MCF 10A (cell line): ENCODE data around the gene HAUS1. TPM values are rescaled to one million over a fixed set of nuclear protein-coding genes. Genes with fewer than 3 reads are reported as not detected.
"Not testable (repeated sequence)": the region's sequence is repeated elsewhere in the genome, so short reads cannot be mapped to it uniquely, and the experiment has no call there.

Source experiments
- BruUV-seq: library from RNA; stranded (reverse); fragments of 400-500 nt; replicated peaks from 2 replicates; lab custom pipeline; 2021; lab: Mats Ljungman, UMichigan
- CTCF ChIA-PET: fragments of 300-600 bp; sonication (Branson Sonifier 250); formaldehyde crosslinking; extraction: SDS; loops from one replicate; lab custom pipeline; 2021; ENCODE audit warnings: antibody characterized with exemption, inconsistent platforms; lab: Yijun Ruan, JAX
- POLR2A ChIA-PET: fragments of 300-600, 350-650 bp; sonication (Branson Sonifier 250); formaldehyde crosslinking; extraction: SDS; loops from one replicate; lab custom pipeline; 2020; ENCODE audit warnings: antibody characterized with exemption, inconsistent platforms; lab: Yijun Ruan, JAX
- DNase-seq: peaks from one replicate; pipeline ENCODE4 v3.0.0-alpha.2; 2018; ENCODE audit not compliant: unreplicated experiment
- H3K27ac Mint-ChIP-seq: one replicate; pipeline ENCODE4 v1.8.0; 2022; ENCODE audit warnings: mild to moderate bottlenecking, low read depth, mixed read lengths; ENCODE audit not compliant: unreplicated experiment
- H3K27me3 Mint-ChIP-seq: one replicate; pipeline ENCODE4 v1.8.0; 2022; ENCODE audit warnings: mixed read lengths; ENCODE audit not compliant: insufficient read depth, unreplicated experiment
- H3K36me3 Mint-ChIP-seq: one replicate; pipeline ENCODE4 v1.8.0; 2022; ENCODE audit warnings: mild to moderate bottlenecking, moderate library complexity, mixed read lengths; ENCODE audit not compliant: insufficient read depth, unreplicated experiment
- H3K4me1 Mint-ChIP-seq: one replicate; pipeline ENCODE4 v1.8.0; 2022; ENCODE audit warnings: mixed read lengths; ENCODE audit not compliant: insufficient read depth, unreplicated experiment
- H3K4me3 Mint-ChIP-seq: one replicate; pipeline ENCODE4 v1.8.0; 2022; ENCODE audit warnings: mild to moderate bottlenecking, moderate library complexity, mixed read lengths; ENCODE audit not compliant: unreplicated experiment
- H3K9me3 Mint-ChIP-seq: one replicate; pipeline ENCODE4 v1.8.0; 2022; ENCODE audit warnings: mixed read lengths; ENCODE audit not compliant: unreplicated experiment
- intact Hi-C: fragments of 100-400 bp; cut with micrococcal nuclease; formaldehyde crosslinking; loops from 2 replicates; pipeline ENCODE4 v1.14.1; 2022
- total RNA-seq: library from RNA; stranded (reverse); gene quantifications from 2 replicates; pipeline ENCODE4 v1.2.3, GENCODE V29; 2022
- TF ChIP-seq, protein P1 (sequence below): fragments of 200-600 bp; IDR thresholded peaks from one replicate; pipeline ENCODE4 v1.8.0; 2022; ENCODE audit warnings: antibody characterized with exemption, mild to moderate bottlenecking; ENCODE audit not compliant: unreplicated experiment

HAUS1 gene
- total RNA-seq, 1 experiment from 2014 or later, result 21.6 TPM

DNA sequence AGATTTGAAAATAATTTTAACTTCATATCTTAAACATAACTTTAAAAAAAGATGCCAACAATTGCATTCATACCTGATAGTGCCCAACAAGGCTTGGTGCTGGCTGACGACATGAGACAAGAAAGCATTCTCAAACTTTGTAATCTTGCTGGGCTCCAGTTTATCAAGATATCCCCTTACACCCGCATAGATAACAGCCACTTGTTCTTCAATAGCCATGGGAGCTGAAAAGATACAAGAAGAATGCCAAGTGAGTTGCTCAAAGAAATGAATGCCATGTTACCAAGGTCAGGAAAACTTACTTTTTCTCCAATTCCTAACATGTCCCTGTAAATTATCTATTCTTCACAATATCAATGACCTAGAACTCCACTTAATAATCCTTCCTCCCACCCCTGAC is 19.8 kb upstream of the HAUS1 start:
- no TSS peak for BruUV-seq
- peaks cover 98% of the 10 kb centered on the region for H3K36me3 Mint-ChIP-seq
- no peaks in the 10 kb centered on the region for H3K9me3 Mint-ChIP-seq
- no peak for DNase-seq
- no peak overlapping the region for H3K4me3 Mint-ChIP-seq
- TF ChIP-seq, protein P1, sequence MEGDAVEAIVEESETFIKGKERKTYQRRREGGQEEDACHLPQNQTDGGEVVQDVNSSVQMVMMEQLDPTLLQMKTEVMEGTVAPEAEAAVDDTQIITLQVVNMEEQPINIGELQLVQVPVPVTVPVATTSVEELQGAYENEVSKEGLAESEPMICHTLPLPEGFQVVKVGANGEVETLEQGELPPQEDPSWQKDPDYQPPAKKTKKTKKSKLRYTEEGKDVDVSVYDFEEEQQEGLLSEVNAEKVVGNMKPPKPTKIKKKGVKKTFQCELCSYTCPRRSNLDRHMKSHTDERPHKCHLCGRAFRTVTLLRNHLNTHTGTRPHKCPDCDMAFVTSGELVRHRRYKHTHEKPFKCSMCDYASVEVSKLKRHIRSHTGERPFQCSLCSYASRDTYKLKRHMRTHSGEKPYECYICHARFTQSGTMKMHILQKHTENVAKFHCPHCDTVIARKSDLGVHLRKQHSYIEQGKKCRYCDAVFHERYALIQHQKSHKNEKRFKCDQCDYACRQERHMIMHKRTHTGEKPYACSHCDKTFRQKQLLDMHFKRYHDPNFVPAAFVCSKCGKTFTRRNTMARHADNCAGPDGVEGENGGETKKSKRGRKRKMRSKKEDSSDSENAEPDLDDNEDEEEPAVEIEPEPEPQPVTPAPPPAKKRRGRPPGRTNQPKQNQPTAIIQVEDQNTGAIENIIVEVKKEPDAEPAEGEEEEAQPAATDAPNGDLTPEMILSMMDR, result no peak
- no peaks in the 10 kb centered on the region for H3K27me3 Mint-ChIP-seq
- no peaks in the 10 kb centered on the region for H3K4me1 Mint-ChIP-seq
- intact Hi-C loops, result no loop called here
- CTCF ChIA-PET, result no interaction called here
- H3K27ac Mint-ChIP-seq, result no peak overlapping the region
- POLR2A ChIA-PET, result interaction anchor here (1.9 kb wide), 1 partner anchor 13 kb away, joined by 10 read pairs; no protein-coding TSS in a partner anchor

DNA sequence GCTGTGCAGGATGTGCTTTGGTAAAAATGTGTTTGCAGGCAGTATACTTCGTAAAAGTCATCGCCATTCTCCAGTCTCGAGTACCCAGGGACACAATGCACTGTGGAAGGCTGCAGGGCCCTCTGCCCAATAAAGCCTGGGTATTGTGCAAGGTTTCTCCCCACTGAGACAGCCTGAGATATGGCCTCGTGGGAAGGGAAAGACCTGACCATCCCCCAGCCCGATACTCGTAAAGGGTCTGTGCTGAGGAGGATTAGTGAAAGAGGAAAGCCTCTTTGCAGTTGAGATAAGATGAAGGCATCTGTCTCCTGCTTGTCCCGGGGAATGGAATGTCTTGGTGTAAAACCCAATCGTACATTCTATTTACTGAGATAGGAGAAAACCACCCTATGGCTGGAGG is 15.7 kb upstream of the HAUS1 start:
- intact Hi-C loops, BruUV-seq, H3K9me3 Mint-ChIP-seq, H3K27me3 Mint-ChIP-seq, DNase-seq, POLR2A ChIA-PET, H3K27ac Mint-ChIP-seq, H3K4me3 Mint-ChIP-seq, H3K4me1 Mint-ChIP-seq, CTCF ChIA-PET: not testable (repeated sequence)
- peaks cover 100% of the 10 kb centered on the region for H3K36me3 Mint-ChIP-seq

DNA sequence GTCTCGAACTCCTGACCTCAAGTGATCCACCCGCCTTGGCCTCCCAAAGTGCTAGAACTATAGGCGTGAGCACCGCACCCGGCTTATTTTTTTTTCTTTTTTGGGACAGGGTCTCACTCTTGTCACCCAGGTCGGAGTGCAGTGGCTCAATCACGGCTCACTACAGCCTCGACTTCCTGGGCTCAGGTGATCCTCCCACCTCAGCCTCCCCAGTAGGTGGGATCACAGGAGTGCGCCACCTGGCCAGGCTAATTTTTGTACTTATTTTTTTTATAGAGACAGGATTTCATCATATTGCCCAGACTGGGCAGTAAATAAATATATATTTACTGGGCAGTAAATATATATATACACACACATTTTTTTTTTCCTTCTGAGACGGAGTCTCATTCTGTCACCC is 8.7 kb upstream of the HAUS1 start:
- Mint-ChIP-seq H3K27me3 (no peaks in the 10 kb centered on the region), H3K4me1 (peaks cover 5% of the 10 kb centered on the region), H3K9me3 (no peaks in the 10 kb centered on the region), H3K4me3 (peak overlapping the region; percentile 33), H3K27ac (no peak overlapping the region), H3K36me3 (peaks cover 57% of the 10 kb centered on the region)
- no TSS peak for BruUV-seq
- POLR2A ChIA-PET, result interaction anchor here (0.9 to 2.8 kb wide), 2 partner anchors 15 to 22 kb away, joined by 4 to 7 read pairs; partner anchors contain the start of gene PSTPIP2
- no peak for DNase-seq
- intact Hi-C loops, result no loop called here
- CTCF ChIA-PET, result no interaction called here
- TF ChIP-seq, protein P1, result no peak

DNA sequence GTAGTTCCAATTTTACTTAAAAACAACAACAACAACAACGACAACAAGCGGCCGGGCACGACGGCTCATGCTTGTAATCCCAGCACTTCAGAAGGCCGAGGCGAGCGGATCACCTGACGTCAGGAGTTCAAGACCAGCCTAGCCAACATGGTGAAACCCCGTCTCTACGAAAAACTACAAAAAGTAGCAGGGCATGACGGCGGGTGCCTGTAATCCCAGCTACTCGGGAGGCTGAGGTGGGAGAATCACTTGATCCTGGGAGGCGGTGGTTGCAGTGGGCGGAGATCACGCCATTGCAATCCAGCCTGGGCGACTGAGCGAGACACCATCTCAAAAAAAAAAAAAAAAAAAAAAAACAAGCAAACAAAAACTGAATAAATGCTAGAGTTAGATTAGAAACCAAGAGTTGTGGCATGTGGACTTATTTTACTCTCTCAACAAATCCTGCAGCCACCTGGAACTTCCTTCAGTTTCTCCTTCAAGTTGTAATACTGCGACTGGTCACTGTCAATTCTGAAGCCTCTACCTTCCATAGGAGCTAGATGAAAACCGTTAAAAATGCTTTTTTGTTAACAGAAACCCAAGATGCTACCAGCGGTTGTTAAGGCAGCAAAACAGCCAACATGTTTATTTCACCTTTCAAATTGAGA is 7.4 kb upstream of the HAUS1 start:
- peak overlapping the region; percentile 91 for H3K4me3 Mint-ChIP-seq
- H3K9me3 Mint-ChIP-seq, result no peaks in the 10 kb centered on the region
- peaks cover 44% of the 10 kb centered on the region for H3K36me3 Mint-ChIP-seq
- intact Hi-C loops, result no loop called here
- CTCF ChIA-PET, result interaction anchor here (0.5 to 0.7 kb wide), 4 partner anchors 92 to 760 kb away, joined by 3 to 7 read pairs (median 3); no protein-coding TSS in a partner anchor
- peak overlapping the region; percentile 93 for H3K27ac Mint-ChIP-seq
- H3K27me3 Mint-ChIP-seq, result no peaks in the 10 kb centered on the region
- TF ChIP-seq, protein P1, result no peak
- POLR2A ChIA-PET, result interaction anchor here (0.7 to 3.4 kb wide), 13 partner anchors 10 to 1054 kb away, joined by 3 to 40 read pairs (median 4); partner anchors contain the start of genes HDHD2 and PSTPIP2
- DNase-seq, result peak; percentile 11
- peaks cover 5% of the 10 kb centered on the region for H3K4me1 Mint-ChIP-seq
- no TSS peak for BruUV-seq
